SJSA1 (cell line): Measurements from ENCODE around the gene EIF4E2. TPM values are rescaled to one million over a fixed set of nuclear protein-coding genes. Genes with fewer than 3 reads are reported as not detected.

ENCODE experiments used
- DNase-seq, 2 experiments: peaks; one replicate each; pipeline ENCODE4 v3.0.0-alpha.2; 2015 to 2020; ENCODE audit warnings: low spot score in 2 of 2, low read depth in 1 of 2
- H3K27ac ChIP-seq: fragments of 250-450 bp; sonication (Bioruptor Pico); 2 replicates; pipeline ENCODE4 v1.5.1; 2020; ENCODE audit warnings: mild to moderate bottlenecking, moderate library complexity
- H3K27me3 ChIP-seq: fragments of 250-450 bp; sonication (Bioruptor Pico); replicated peaks from 2 replicates; pipeline ENCODE4 v1.5.1; 2020; ENCODE audit warnings: mild to moderate bottlenecking, moderate library complexity
- H3K36me3 ChIP-seq: fragments of 250-450 bp; sonication (Bioruptor Pico); 2 replicates; pipeline ENCODE4 v1.5.1; 2020; ENCODE audit warnings: mild to moderate bottlenecking
- H3K4me1 ChIP-seq: fragments of 250-450 bp; sonication (Bioruptor Pico); replicated peaks from 2 replicates; pipeline ENCODE4 v1.6.1; 2021; ENCODE audit warnings: mild to moderate bottlenecking
- H3K4me3 ChIP-seq: fragments of 250-450 bp; sonication (Bioruptor Pico); 2 replicates; pipeline ENCODE4 v1.5.1; 2020; ENCODE audit warnings: mild to moderate bottlenecking
- H3K9me3 ChIP-seq: fragments of 250-450 bp; sonication (Bioruptor Pico); replicated peaks from 2 replicates; pipeline ENCODE4 v1.5.1; 2020; ENCODE audit warnings: mild to moderate bottlenecking
- total RNA-seq: library from RNA; depleted of rRNA; stranded (reverse); fragments of >200 nt; shearing (Covaris generic); gene quantifications from 2 replicates; pipeline ENCODE4 v1.2.3, GENCODE V29; 2014

EIF4E2 gene
- total RNA-seq, 1 experiment from 2014 or later: 124 TPM

DNA sequence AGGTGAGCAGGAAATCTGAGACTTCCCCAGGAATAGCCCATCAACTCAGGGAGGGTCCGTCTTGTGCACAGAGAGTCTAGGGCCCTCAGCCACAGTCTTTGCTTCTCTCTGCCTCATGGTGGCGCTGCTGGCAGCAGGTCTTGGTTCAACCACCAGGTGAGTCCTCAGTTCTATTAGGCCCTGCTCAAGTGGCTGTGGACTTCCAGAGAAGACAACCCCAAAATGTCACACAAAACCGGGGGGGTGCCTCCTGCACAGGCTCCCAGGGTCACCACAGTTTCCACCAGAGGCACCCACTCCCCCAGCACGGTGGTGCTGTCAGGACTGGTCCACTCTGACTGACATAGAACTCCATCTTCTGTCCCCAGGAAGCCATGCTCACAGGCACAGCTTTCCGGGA lies 13.4 kb upstream of the EIF4E2 start:
- Histone ChIP-seq H3K9me3 (peaks cover 5% of the 10 kb centered on the region; the same call in 1 of the 2 replicates), H3K36me3 (no peaks in the 10 kb centered on the region), H3K4me3 (no peak overlapping the region), H3K27ac (no peak overlapping the region), H3K27me3 (no peaks in the 10 kb centered on the region), H3K4me1 (no peaks in the 10 kb centered on the region)
- no peak for DNase-seq

GRCh38 chr2:232537499-232537898 lies 13.0 kb upstream of the EIF4E2 start:
- Histone ChIP-seq H3K9me3 (peaks cover 5% of the 10 kb centered on the region; the same call in 1 of the 2 replicates), H3K4me3 (no peak overlapping the region)
- no peak for DNase-seq

DNA sequence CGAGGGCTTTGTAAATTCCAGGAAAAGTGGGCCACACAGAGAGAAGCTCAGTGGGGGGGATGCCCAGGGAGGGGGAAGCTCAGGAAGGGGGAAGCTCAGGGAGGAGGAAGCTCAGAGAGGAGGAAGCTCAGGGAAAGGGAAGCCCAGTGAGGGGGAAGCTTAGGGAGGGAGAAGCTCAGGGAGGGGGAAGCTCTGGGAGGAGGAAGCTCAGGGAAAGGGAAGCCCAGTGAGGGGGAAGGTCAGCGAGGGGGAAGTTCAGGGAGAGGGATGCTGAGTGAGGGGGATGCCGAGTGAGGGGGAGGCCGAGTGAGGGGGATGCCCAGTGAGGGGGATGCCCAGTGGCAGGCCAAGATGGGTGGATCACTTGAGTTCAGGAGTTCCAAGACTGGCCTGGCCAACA lies 11.8 kb upstream of the EIF4E2 start:
- H3K4me1 ChIP-seq: no peaks in the 10 kb centered on the region
- peaks cover 5% of the 10 kb centered on the region; the same call in 1 of the 2 replicates for H3K9me3 ChIP-seq
- no peak overlapping the region for H3K4me3 ChIP-seq
- DNase-seq: no peak
- H3K27ac ChIP-seq: no peak overlapping the region
- no peaks in the 10 kb centered on the region for H3K27me3 ChIP-seq
- H3K36me3 ChIP-seq: no peaks in the 10 kb centered on the region

More at GRCh38 chr2:232537499-232537898, 13.0 kb upstream of the EIF4E2 start:
- Histone ChIP-seq H3K4me1 (no peaks in the 10 kb centered on the region), H3K36me3 (no peaks in the 10 kb centered on the region), H3K27me3 (no peaks in the 10 kb centered on the region), H3K27ac (no peak overlapping the region)

GRCh38 chr2:232539298-232540231 lies 10.9 kb upstream of the EIF4E2 start, which contains the start of gene CHRNG:
Gene CHRNG (plus strand): TSS chr2:232539692. CDS start chr2:232539748, 56 bp downstream.
- Histone ChIP-seq H3K27ac (no peak within 1 kb of the TSS), H3K4me3 (no peak within 1 kb of the TSS), H3K36me3 (no peaks in the 10 kb centered on the region), H3K27me3 (no peaks in the 10 kb centered on the region), H3K9me3 (peaks cover 5% of the 10 kb centered on the region; the same call in 1 of the 2 replicates), H3K4me1 (no peaks in the 10 kb centered on the region)
- no peak for DNase-seq

- no peaks in the 10 kb centered on the region for H3K4me1 ChIP-seq
- H3K4me3 ChIP-seq: no peak overlapping the region
- DNase-seq: no peak
- peaks cover 5% of the 10 kb centered on the region; the same call in 1 of the 2 replicates for H3K9me3 ChIP-seq
- no peak overlapping the region for H3K27ac ChIP-seq
- H3K27me3 ChIP-seq: no peaks in the 10 kb centered on the region
- no peaks in the 10 kb centered on the region; the same call in 1 of the 2 replicates for H3K36me3 ChIP-seq
Observed at GRCh38 chr2:232540441-232541041, 9.9 kb upstream of the EIF4E2 start.

DNA sequence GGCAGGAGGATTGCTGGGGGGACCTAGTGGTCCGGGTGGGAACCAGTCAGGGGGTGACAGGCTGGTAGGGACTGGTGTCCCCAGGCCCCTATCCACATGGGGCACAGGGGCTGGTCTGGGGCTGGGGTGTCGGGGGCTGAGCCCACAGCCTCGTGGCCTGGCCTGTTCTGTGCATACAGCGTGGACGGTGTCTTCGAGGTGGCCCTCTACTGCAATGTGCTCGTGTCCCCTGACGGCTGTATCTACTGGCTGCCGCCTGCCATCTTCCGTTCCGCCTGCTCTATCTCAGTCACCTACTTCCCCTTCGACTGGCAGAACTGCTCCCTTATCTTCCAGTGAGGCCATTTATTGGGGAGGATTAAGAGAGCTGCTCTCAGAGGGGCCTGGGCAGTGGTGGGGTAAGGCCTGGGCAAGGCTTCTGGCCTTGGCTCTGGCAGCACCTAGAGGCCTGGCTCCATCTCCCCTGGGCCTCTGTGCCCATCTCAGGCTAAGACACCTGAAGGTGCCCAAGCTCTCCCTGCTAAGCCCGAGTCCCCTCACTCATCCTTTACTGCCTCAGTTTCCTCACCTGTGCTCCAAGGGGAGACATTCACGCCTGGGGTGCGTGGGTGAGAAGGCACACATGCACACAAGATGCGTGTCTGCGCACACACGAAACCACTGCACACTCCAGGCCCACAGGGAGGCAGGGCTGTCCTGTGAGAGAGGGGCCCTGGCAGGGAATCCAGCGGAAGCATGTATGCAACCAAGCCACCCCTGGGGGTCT lies 9.1 kb upstream of the EIF4E2 start:
- Histone ChIP-seq H3K27ac (no peak overlapping the region), H3K9me3 (peaks cover 1% of the 10 kb centered on the region; the same call in 1 of the 2 replicates), H3K36me3 (peaks cover under 1% of the 10 kb centered on the region; the same call in 1 of the 2 replicates), H3K4me3 (no peak overlapping the region), H3K4me1 (no peaks in the 10 kb centered on the region), H3K27me3 (no peaks in the 10 kb centered on the region)
- no peak for DNase-seq

DNA sequence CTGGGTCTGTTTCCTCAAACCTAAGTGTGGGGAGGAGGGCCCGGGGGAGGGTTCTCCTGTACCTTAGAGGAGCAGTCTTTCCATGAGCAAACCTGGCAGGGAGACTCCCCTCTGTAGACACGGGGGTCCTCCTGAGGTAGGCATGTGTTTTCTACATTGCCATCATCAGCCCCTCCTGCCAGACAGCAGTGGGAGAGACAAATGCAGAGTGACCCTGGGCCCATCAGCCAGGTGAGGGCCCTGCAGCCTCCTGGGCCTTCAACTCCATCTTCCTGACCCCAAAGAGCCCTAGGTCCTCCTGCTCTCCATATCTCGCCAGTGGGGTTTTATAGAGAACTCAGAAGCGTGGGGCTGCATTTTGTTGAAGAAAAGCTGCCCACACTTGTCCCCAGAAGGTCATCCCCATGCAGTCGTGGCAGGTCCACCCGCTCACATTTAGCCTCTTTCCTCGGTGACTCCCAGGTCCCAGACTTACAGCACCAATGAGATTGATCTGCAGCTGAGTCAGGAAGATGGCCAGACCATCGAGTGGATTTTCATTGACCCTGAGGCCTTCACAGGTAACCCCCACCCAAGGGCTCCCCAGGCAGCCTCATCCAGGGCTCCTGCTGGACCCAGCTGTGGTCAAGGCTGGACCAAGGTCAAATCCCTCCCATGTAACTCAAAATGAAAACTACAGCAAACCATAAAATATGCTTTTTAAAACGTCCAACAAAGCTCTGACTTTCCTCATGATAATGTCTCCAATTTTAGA lies 8.4 kb upstream of the EIF4E2 start:
- Histone ChIP-seq H3K36me3 (peaks cover 8% of the 10 kb centered on the region; the same call in 1 of the 2 replicates), H3K9me3 (no peaks in the 10 kb centered on the region), H3K4me1 (no peaks in the 10 kb centered on the region), H3K4me3 (no peak overlapping the region), H3K27ac (no peak overlapping the region), H3K27me3 (no peaks in the 10 kb centered on the region)
- no peak for DNase-seq

- Histone ChIP-seq H3K4me1 (no peaks in the 10 kb centered on the region), H3K27me3 (no peaks in the 10 kb centered on the region), H3K36me3 (peaks cover 14% of the 10 kb centered on the region; the same call in 1 of the 2 replicates), H3K27ac (no peak overlapping the region), H3K4me3 (no peak overlapping the region), H3K9me3 (no peaks in the 10 kb centered on the region)
- no peak for DNase-seq
Observed at GRCh38 chr2:232542715-232543467, 7.6 kb upstream of the EIF4E2 start.

- Histone ChIP-seq H3K4me3 (no peak overlapping the region), H3K27me3 (no peaks in the 10 kb centered on the region), H3K9me3 (0 out of 2 replicates have a peak, but pooled peaks cover 2% of the 10 kb centered on the region), H3K36me3 (peaks cover 20% of the 10 kb centered on the region), H3K27ac (no peak overlapping the region), H3K4me1 (no peaks in the 10 kb centered on the region)
- DNase-seq: no peak
Observed at GRCh38 chr2:232543491-232543890, 7.0 kb upstream of the EIF4E2 start.

GRCh38 chr2:232543928-232544631 lies 6.4 kb upstream of the EIF4E2 start:
- H3K27ac ChIP-seq: no peak overlapping the region
- H3K36me3 ChIP-seq: peaks cover 26% of the 10 kb centered on the region
- 0 out of 2 replicates have a peak, but pooled peaks cover 7% of the 10 kb centered on the region for H3K9me3 ChIP-seq
- DNase-seq: no peak
- H3K4me1 ChIP-seq: no peaks in the 10 kb centered on the region
- no peak overlapping the region for H3K4me3 ChIP-seq
- no peaks in the 10 kb centered on the region for H3K27me3 ChIP-seq

DNA sequence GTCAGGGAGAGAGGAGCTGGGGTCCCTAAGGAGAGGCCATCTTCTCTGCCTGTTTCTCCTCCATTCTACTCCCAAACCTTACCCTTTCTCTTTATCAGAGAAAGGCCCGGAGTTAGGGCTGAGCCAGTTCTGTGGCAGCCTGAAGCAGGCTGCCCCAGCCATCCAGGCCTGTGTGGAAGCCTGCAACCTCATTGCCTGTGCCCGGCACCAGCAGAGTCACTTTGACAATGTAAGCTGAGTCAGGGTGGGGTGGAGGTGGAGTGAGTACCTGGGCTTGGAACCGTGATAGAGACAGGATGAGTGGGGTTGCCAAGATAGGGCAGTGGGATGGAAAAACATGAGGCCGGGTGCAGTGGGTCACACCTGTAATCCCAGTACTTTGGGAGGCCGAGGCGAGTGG lies 5.8 kb upstream of the EIF4E2 start:
- Histone ChIP-seq H3K36me3 (peaks cover 27% of the 10 kb centered on the region), H3K4me3 (no peak overlapping the region), H3K4me1 (no peaks in the 10 kb centered on the region; the same call in 1 of the 2 replicates), H3K27me3 (no peaks in the 10 kb centered on the region), H3K9me3 (0 out of 2 replicates have a peak, but pooled peaks cover 7% of the 10 kb centered on the region), H3K27ac (no peak overlapping the region)
- DNase-seq: no peak
